ENCODE results near the gene VCAM1.
"Not testable (repeated sequence)": the region's sequence is repeated elsewhere in the genome, so short reads cannot be mapped to it uniquely, and the experiment has no call there.

Gene VCAM1

DNA sequence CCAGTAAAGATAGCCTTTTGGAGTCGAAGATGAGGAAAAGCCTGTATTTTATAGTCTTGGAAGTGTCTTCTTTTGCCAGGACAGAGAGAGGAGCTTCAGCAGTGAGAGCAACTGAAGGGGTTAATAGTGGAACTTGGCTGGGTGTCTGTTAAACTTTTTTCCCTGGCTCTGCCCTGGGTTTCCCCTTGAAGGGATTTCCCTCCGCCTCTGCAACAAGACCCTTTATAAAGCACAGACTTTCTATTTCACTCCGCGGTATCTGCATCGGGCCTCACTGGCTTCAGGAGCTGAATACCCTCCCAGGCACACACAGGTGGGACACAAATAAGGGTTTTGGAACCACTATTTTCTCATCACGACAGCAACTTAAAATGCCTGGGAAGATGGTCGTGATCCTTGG is at the start of gene VCAM1:
TSS of gene VCAM1 (plus strand) at position 253 of the 400 bp plus-strand sequence. CDS start at position 372, 119 bp downstream.
- no peak for DNase-seq (ENCODE audit: low spot score)

- DNase-seq (ENCODE audit: low spot score): no peak
Observed at GRCh38 chr1:100670083-100670482, 49.5 kb upstream of the VCAM1 start.

GRCh38 chr1:100671601-100672000 is 47.9 kb upstream of the VCAM1 start:
- DNase-seq (ENCODE audit: low spot score): no peak

- DNase-seq (ENCODE audit: low spot score): no peak
Observed at GRCh38 chr1:100683448-100684349, 35.8 kb upstream of the VCAM1 start.

DNA sequence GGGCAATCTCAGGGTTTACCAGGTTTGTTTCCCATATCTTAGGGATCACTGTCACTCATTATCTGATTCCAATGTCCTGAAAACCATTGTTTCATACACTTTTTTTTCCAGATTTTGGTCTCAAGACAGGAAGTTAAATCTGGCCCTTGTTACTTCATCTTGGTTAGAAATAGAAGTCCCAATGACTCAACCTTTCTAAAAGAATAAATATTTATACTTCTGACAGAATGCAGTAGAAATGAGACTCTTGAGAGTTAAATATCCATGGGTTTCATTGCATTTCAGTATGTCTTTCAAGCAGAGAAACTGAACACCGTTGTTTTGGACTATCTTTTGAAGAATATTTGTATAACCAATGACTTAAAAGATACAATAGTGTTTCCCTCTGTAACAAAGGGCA is 19.8 kb upstream of the VCAM1 start:
- DNase-seq (ENCODE audit: low spot score): no peak

DNA sequence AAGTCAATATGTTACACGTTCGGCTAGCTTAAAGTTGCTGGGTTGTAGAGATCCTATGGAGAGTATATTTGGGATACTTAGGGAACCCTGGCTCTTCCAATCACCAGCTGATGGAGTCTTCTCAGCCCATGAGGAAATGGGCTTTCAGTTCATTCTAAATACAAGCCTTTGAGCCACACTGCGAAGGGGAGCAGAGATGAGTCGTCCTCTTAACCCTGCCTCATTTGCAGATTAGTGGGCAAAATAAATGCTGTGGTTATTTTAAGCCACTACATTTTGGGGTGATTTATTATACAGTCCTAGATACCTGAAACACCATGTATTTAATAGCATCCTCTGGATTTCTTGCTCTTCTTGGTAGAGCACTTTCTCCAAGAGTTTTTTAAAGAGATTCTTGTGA is 19.0 kb upstream of the VCAM1 start:
- DNase-seq (ENCODE audit: low spot score): no peak

- DNase-seq (ENCODE audit: low spot score): no peak
Observed at GRCh38 chr1:100703052-100703451, 16.5 kb upstream of the VCAM1 start.

GRCh38 chr1:100703716-100704115 is 15.8 kb upstream of the VCAM1 start:
- no peak for DNase-seq (ENCODE audit: low spot score)

GRCh38 chr1:100704473-100704872 is 15.1 kb upstream of the VCAM1 start:
- DNase-seq (ENCODE audit: low spot score): no peak

- DNase-seq (ENCODE audit: low spot score): no peak
Observed at GRCh38 chr1:100706296-100706695, 13.2 kb upstream of the VCAM1 start.

- no peak for DNase-seq (ENCODE audit: low spot score)
Observed at GRCh38 chr1:100706856-100707255, 12.7 kb upstream of the VCAM1 start.

DNA sequence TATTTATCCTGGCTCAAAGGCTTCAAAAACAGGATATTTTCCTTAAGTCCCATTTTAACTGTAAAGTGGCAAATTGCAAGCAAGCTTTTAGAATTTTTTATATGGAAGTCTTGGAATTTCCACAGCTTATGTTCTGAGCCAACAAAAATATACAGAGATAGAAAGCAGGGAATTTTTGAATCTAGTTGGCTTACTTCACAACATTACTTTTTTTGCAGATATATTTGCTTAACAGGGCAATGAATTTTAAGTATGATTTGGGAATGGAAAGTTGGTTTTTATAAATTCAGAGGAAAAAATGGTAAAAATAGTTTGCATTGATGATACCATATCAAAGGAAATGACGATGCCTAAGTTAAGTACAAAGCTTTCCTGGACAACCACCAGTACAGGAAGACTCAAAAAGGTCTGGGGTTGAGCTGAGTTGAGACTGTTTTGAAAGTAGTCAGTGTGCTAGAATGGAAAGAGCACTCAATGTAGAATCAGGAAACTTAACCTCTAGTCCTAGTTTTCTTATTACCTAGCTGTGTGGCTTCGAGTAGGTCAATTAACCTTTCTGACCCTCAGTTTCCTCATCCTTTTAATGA is 11.0 kb upstream of the VCAM1 start:
- no peak for DNase-seq (ENCODE audit: low spot score)

- no peak for DNase-seq (ENCODE audit: low spot score)
Observed at GRCh38 chr1:100710906-100711682, 8.4 kb upstream of the VCAM1 start.

GRCh38 chr1:100713027-100713426 is 6.5 kb upstream of the VCAM1 start:
- not testable (repeated sequence) for DNase-seq (ENCODE audit: low spot score)

DNA sequence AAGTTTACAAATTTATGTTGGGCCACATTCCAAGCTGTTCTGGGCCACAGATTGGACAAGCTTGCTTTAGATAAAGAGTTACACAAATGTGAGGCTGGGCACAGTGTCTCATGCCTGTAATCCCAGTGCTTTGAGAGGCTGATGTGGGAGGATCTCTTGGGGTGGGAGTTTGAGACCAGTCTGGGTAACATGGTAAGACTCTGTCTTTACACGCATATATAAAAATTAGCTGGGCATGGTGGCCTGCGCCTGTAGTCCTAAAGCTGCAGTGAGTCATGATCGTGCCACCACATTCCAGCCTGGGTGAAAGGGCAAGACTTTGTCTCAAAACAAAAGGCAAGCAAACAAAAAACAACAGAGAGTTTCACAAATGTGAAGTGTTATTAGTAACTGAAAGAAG is 5.9 kb upstream of the VCAM1 start:
- peak; percentile 3 for DNase-seq (ENCODE audit: low spot score)

GRCh38 chr1:100714599-100714998 is 4.9 kb upstream of the VCAM1 start:
- no peak for DNase-seq (ENCODE audit: low spot score)

DNA sequence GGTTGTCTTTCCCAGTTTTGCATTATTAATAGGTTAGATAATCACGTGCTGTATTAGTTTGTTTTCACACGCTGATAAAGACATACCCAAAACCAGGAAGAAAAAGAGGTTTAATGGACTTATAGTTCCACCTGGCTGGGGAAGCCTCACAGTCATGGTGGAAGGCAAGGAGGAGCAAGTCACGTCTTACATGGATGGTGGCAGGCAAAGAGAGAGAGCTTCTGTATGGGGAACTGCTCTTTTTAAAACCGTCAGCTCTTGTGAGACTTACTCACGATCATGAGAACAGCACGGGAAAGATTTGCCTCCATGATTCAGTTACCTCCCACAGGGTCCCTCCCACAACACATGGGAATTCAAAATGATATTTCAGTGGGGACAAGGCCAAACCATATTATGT is 2.3 kb upstream of the VCAM1 start:
- no peak for DNase-seq (ENCODE audit: low spot score)

- DNase-seq (ENCODE audit: low spot score): no peak
Observed at GRCh38 chr1:100718581-100718980, 961 bp upstream of the VCAM1 start.

GRCh38 chr1:100720101-100720500 is 559 bp downstream of the VCAM1 start:
- no peak for DNase-seq (ENCODE audit: low spot score)

DNA sequence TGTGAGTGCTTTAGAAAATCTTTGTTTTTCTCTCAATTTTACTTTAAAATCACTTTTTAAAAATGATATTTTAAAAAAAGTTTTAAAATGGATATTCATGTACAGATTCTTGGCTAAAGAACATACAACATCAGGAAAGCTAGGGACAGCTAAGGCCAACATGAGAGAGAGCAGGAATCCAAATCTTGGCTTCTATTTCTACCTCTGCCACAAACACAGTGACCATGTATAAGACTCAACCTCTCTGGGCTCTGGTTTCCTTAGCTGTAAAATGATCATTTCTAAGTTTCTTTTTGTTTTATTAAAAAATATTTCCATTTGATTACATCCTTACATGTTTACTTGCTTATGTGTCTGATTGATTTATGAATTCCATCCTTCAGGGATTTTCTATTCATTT is 1.2 kb downstream of the VCAM1 start:
- no peak for DNase-seq (ENCODE audit: low spot score)

GRCh38 chr1:100721526-100722207 is 2.1 kb downstream of the VCAM1 start:
- DNase-seq (ENCODE audit: low spot score): no peak

DNA sequence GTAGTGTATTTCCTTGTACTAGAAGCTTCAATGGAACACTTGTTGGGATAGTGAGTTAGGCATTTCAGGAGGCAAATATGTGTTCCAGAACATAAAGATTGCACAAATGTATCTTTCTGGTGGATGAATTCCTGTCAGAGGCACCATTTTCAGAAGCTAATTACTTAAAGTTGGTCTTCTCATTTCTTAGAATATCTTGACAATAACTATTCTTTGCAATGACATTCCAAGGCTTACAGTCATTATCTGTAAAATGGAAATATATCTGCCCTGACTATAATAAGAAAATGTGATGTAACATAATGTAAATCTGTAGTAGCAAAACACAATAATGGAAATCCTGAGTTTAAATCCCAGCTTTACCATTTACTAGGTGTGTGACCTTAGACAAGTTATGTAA is 2.7 kb downstream of the VCAM1 start:
- no peak for DNase-seq (ENCODE audit: low spot score)
